Islet of Langerhans (tissue), 1 donor: ENCODE data around the gene STK40.
A peak's percentile ranks its signal among the peaks of the same experiment; 100 is the strongest.

Experiments used
- FAIRE-seq: peaks from one replicate; lab custom pipeline; 2011; peaks lifted over from hg19 to GRCh38; lab: Jason Lieb, UNC

STK40 gene, protein sequence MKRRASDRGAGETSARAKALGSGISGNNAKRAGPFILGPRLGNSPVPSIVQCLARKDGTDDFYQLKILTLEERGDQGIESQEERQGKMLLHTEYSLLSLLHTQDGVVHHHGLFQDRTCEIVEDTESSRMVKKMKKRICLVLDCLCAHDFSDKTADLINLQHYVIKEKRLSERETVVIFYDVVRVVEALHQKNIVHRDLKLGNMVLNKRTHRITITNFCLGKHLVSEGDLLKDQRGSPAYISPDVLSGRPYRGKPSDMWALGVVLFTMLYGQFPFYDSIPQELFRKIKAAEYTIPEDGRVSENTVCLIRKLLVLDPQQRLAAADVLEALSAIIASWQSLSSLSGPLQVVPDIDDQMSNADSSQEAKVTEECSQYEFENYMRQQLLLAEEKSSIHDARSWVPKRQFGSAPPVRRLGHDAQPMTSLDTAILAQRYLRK

DNA sequence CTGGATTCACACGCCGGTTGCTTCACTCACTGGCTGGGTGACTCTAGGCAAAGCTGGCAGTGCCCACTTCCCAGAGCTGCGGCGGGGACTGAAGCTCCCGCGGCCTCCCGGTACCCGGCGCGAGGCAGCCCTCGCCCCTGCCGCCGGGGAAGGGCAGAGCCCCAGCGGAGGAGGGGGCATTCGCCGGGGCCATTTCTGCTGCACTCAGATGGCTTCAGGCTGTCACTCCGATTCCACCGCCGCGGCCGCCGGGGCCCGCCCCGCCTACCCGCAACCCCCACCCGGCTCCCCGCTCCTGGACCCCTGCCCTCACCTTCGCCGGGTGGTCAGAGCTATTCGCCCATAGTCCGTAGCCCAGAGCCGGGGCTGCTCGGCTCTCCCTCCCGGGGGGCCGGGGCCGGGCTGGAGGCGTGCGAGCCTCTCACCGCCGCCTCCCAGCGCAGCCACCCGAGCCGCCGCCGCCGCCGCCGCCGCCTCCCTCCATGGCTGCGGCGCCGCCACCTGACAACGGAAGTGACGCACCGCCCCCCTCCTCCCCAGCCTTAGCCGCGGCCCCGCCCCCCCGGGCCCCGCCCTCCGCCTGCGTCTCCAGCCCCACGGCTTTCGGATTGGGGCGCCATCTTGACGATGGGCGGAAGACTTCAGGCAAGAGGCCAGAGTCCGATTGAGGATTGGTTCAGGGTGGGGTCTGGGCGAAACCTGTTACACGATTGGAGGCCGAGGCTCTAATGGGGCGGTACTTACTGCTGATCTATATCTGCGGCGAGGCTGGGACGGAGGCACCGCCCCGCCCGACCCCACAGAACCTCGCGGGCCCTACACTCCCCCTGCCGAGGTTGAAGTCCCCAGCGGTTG is at the start of gene STK40:
Gene STK40 (minus strand): TSS at position 515 of the 855 bp plus-strand sequence. CDS start 24,592 bp downstream, outside the sequence.
- FAIRE-seq = peak; percentile 95

- no peak for FAIRE-seq
These were observed 47.4 kb upstream of the STK40 start for GRCh38 chr1:36433102-36433501.

DNA sequence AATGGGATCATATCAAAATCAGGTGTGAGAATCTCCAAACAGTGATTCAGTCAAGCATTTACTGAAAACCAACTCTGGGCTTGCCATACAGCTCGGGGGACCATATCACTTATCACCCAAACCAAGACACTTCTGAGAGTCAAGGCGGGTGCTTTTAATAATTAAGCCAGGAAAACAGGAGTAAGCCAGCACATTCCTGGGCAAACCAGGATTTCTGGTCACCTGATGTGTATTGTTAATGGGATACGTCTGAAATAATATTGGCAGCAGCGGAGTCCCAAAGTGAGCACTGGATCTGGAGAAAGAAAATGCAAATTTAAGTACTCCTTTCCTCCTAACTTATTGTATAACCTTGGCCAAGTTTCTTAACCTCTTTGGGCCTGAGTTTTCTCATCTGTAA is 46.9 kb upstream of the STK40 start:
- no peak for FAIRE-seq

DNA sequence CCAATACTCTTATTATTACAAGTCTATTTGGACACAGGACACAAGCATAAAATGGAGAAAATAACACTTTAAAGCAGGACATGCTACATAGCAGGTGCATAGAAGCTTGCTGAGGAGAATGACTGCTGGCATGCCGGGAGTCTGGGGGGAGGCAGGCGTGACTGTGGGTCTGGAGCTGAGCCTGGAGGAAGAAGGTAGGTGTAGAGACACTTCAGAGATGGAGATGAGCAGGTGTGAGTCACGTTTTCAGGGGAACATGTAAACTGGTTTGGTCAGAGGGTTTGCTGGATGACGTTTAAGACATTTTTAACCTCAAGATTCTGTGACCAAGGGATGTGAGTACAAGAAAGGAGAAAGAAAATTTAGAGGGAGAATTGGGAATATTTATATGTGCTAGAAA is 40.1 kb upstream of the STK40 start:
- no peak for FAIRE-seq

DNA sequence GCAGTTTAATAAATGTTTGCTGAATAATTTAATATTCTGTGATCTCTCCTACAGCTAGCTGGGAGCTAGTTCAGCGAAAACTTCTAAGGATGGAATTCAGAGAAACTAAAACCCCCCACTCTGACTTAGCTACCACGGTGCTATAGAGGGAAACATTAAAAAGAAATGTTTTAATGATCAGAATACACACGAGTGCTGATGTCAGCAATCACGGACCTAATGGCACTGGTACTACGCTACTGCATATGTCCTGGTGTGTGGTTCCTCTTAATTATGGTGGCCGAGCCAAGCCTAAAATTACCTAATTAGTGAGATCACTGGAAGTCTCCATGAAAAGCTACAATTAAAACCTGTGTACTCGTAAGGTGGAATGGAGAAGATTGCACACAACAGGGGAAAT is 35.9 kb upstream of the STK40 start:
- FAIRE-seq = no peak

GRCh38 chr1:36420836-36421317 is 35.2 kb upstream of the STK40 start:
- peak; percentile 95 for FAIRE-seq

DNA sequence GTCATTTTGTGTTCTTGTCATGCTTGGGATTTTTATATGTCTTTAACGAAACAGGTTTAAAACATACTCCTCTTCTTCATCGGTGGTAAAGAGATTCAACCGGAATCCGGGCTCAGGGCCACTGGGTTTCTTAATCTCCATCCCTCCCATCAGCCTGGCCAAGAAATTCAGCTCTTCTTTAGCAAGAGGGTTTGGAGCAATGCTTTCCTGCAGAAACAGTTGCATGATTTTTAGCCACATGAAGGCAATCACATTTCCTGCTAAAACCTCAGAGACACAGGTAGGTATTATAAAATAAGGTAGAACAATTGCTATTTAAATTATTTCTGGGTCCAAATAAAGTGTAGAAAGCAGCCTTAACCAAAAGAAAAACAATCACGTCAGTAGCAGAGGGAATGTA is 34.7 kb upstream of the STK40 start:
- FAIRE-seq = no peak

- FAIRE-seq = no peak
These were observed 33.8 kb upstream of the STK40 start for GRCh38 chr1:36419569-36419968.

DNA sequence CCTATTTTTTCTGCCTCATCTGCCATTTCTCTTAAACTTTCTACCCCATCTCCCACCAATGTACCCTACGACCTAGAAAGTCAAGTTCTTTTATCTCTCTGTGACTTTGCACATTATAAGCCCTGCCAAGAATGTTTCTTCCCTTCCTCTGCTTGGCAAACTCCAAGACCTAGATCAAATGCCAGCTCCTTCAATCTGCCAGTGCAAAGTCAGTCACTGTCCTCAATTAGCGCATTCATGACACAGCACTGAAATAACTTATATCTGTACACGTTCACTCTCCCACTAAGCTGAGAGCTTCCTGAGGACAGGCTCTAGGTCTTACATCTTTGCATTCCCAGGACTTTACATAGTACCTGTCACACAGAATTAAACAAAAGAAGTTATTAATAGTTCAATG is 33.4 kb upstream of the STK40 start:
- no peak for FAIRE-seq

DNA sequence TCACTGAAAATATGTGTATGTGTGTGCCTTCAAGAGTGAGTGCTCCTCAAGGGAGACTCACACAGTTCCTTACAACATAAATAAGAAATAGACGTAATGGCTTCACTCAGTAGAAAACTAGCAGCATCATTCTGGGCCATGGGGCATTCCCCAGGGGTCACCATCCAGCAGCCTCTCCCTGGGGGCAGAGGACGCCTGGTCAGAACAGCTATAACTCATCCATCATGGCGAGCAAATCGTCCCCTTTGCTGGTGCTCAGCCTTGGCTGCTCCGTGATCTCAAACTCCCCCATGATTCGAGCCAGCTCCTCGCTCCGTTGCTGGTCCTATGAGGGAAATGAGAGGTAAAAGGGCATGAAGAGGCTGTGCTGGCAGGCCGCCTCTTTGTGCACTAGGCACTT is 32.2 kb upstream of the STK40 start:
- FAIRE-seq = no peak

GRCh38 chr1:36415661-36416326 is 30.1 kb upstream of the STK40 start:
- FAIRE-seq = no peak

- no peak for FAIRE-seq
These were observed 28.7 kb upstream of the STK40 start for GRCh38 chr1:36414384-36414783.

DNA sequence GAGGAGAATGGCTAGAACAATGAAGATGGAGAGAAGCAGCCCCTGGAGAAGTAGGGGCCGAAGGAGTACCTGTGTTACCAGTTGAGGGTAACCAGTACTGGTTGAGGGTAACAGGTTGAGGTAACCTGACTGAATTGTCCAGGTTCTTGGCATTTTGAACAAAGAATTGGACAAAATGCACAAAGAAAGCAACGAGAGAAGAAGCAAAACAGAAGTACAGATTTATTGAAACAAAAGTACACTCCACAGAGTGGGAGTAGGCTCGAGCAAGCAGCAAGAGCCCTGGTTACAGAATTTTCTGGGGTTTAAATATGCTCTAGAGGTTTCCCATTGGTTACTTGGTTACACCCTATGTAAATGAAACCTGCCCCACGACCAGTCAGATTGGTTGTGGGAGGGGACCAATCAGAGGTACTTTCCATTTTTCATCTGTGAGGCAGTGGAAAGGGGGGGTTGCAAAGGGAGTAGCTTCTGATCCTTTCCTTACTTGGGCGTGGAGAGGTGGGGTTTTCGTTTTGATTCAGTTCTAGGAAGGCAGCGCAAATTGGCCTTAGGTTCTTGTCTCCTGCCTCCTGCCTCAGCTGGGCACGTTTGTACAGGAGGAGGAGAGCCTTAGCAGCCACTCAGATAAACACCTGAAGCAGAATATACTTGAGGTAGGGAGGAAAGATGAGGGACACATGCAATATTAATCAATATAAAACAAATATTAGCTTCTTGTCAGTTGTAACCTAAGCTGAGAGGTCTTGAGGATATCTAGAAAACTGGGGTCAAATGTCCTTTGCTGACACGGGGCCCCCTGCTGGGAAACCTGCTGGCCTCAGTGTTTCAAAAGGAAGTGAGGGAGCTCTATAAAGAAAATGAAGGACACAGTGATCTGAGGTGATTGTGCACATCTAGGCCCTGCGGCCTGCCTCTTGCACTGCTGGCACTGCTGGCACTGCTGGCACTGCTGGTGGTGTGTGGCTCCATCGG is 26.2 kb upstream of the STK40 start:
- no peak for FAIRE-seq

GRCh38 chr1:36408479-36408878 is 22.8 kb upstream of the STK40 start:
- FAIRE-seq = no peak

DNA sequence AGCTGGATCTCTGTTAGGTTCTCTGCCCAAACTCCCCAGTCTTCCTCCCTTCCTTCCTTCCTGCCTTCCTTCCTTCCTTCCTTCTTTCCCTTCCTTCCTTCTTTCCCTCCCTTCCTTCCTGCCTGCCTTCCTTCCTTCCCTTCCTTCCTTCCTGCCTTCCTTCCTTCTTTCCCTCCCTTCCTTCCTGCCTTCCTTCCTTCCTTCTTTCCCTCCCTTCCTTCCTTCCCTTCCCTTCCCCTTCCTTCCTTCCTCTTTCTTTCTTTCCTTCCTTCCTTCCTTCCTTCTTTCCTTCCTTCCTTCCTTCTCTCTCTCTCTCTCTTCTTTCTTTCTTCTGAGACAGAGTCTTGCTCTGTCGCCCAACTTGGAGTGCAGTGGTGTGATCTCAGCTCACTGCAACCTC is 20.7 kb upstream of the STK40 start:
- FAIRE-seq = no peak

DNA sequence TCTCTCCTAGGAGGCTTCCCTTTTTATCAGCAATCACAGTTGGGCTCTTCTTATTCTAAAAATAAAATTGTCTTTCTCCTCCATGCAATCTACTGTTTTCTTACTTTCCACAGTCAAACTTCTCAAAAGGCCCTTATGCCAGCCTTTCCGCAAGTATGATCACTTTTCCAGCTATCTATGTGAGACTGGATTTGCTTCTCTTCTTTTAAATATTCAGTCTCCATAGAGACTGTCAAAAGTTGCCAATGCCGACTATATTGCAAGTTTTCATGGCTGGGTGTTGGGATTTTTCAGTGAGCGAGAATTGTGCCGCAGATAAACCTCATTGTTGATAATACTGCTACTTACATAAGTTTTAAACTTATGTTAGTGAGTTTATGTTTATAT is 16.8 kb upstream of the STK40 start:
- no peak for FAIRE-seq

GRCh38 chr1:36401602-36402503 is 16.1 kb upstream of the STK40 start:
- no peak for FAIRE-seq

DNA sequence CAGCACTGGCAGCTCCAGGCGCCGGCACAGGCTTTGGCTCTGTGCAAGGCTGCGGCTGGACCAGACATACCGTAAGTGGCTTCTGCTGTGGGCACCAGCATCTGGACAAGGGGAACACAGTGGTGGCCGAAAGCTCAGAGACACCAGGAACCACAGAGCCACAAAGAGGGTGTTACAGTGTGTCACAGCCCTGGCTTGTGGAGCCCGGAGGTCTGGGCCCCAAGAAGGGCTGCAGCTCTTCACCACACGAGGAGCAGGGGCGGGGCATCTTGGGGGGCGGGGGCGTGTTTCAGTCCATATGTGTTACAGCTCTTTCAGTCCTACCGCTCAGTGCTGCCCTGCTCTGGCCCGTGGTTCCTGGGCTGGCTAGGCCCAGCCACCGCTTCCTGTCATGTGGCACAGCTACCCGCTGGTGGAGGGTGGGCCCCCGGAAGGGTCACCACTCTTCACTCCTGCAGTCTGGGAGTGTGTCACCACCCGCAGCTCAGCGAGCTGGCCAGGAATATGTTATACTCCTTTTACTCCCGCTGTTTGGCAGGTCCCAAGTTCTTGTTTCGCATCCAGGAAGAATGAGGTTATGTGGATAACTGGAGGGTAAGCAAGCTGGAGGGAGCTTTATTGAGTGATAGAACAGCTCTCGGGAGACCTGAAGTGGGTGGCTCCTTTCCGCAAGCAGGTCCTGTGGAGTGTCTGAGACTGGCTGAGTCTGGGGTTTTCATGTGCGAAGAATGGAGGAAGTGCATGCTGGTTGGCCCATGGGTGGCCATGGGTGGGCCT is 15.3 kb upstream of the STK40 start:
- FAIRE-seq = no peak

GRCh38 chr1:36400514-36400824 is 14.7 kb upstream of the STK40 start:
- FAIRE-seq = no peak
